Measurements from ENCODE around the gene FSHR.

DNA sequence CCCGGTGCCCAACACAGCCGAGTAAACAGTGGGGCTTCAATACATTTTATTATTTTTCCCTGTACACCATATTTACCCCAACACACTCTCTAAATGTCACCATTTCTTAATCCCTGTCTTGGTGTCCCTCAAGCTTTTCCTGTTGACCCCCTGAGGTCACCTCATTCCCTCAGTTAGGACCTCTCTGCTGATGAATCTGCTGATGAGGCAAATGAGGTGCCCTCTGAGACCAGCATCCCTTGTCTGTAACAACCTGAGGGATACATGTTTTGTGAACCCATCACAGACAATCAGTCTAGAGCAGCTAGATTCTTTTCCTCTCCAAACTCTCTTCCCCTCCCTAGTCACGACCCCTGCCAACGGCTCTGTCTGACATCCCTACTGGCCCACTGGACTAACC lies 127.6 kb downstream of the FSHR start:
- TF ChIP-seq POLR2A (IDR thresholded peaks at IDR 0.05; ENCODE audit: low read depth, low read length) = no peak
- no peak for TF ChIP-seq POLR2AphosphoS5 (IDR thresholded peaks at IDR 0.05; ENCODE audit: insufficient read depth, low read depth, low read length)
- TF ChIP-seq, protein P1, sequence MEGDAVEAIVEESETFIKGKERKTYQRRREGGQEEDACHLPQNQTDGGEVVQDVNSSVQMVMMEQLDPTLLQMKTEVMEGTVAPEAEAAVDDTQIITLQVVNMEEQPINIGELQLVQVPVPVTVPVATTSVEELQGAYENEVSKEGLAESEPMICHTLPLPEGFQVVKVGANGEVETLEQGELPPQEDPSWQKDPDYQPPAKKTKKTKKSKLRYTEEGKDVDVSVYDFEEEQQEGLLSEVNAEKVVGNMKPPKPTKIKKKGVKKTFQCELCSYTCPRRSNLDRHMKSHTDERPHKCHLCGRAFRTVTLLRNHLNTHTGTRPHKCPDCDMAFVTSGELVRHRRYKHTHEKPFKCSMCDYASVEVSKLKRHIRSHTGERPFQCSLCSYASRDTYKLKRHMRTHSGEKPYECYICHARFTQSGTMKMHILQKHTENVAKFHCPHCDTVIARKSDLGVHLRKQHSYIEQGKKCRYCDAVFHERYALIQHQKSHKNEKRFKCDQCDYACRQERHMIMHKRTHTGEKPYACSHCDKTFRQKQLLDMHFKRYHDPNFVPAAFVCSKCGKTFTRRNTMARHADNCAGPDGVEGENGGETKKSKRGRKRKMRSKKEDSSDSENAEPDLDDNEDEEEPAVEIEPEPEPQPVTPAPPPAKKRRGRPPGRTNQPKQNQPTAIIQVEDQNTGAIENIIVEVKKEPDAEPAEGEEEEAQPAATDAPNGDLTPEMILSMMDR (IDR thresholded peaks at IDR 0.05; ENCODE audit: extremely low read depth in 1 of 2, insufficient read depth in 1 of 2, low read depth in 1 of 2, low read length in 2 of 2) = no peak
- TF ChIP-seq JUN (IDR thresholded peaks at IDR 0.05; ENCODE audit: borderline replicate concordance, insufficient read depth, insufficient read length, low read depth) = no peak

Data from endothelial cell of umbilical vein (primary cell).